ENCODE results near the gene TBRG1.

TBRG1 gene

DNA sequence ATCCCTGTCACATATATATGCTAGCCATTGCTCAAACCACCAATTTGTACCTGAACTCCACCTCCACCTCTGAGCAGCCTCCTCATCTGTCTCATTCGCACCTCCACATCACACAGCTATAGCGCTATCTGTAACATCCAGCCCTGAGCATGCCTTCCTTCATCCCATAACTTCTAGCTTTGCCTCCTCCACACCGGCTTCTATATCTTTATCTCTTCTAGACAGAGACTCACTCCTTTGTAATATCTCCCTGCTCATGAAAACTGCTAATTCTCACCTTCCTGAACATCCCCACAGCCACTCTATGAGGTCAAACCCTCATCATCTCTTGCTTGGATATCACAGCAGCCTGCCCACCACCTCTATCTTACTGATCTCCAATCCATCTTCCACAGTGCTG, 44.9 kb downstream of the TBRG1 start:
- no peak for DNase-seq

DNA sequence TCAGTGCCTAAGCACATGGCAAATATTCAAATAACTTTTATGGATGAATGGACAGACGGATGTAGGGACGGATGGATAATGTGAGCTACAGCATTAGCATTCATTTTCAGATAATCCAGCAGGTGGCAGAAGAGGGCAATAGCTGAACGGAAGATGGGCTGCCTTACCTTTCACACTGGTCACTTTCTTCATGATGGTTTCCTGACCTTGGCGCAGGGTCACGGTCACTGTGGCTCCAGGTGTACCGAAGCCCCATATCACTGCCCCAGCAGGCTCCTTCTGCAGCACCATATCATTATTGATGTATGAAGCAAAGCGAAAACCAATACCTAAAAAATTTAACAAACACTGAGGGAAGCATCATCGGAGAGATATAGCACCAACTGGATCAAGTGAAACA, 46.5 kb downstream of the TBRG1 start:
- DNase-seq: peak; percentile 73

DNA sequence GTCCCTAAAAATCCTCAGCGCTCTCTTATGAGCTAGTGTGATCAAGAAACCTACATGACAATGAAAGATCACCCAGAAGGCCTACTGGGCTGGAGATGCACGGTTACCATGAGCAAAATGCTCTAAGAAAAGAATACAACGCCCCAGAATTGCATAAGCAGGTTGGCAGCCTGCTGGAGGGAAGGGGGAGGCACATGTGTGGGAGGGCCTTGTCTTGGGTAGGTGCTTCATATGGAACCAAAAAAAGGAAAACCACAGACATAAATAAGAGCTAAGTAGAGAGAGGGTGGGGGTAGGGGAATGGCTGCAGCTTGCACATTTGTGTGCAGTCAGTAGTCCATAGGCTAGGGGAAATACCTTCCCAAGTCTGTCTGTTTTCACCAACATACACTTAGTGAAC, 48.1 kb downstream of the TBRG1 start:
- DNase-seq: no peak

DNA sequence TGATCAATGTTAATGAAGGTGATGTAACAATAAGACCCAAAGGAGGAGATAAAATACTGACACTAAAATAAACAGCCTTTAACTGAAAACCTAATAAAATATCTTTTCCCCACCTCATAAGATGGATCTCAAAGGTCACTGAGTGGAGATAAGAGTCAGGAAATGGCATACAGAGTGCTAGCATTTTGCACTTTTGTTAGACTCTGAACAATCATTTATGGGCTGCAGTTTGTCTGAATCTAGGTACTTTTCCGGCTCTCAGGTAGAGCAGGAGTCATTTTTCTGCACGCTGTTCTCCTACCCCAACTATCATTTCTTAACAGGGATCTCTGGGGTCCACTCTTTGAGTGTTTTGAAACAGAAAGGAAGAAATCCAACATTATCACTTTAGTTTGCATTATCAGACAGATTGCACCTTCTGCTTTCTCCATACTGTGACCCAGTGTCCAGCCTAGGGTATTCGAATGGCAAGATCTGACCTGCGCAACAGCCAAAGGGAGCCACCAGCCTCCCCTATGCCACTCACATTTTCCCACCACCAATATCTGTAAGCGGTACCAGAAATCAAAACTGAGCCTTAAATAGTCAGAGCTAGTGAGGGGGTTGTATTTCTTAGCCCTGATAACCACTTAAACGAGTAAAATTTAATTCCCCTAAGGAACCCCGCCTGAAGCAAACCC, 50.0 kb downstream of the TBRG1 start:
- no peak for DNase-seq

DNA sequence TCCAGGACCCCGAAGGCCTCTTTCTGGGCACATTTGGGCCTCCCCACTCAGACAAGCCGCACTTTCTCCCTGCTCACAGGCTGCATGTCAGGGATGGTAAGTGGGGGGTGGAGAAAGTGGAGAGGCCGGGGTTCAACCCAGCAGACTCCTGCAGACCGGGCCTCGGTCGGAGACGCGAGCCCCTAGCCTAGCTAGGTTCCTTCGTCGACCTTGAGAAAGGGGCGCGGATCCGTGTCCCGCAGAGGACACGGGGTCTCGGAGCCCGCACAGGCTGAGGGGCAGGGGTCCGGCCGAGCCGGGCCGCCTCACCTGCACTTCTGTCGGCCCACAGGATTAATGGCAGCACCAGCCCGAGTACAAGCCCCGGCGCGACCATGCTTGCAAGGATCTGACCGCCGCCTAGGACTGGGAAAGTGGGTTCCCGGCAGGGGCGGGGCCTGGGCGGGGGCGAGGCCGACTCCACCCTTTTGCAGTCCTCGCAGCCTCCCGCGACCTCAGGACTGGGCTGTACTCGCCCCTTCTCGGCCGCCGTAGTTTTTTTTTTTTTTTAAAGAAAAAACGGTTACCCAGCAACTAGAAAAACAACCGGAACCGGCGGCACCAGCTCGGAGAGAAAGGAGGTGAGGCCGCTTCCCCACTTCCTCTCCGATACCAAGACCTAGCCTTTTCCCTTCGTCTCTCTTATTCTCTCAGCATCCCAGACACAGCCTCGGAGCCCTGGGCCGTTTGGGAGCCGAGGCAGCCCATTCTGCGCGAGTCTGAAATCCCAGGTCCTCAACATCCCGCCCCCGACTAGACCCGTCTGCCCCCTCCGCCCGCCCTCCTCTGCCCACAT, 50.9 kb downstream of the TBRG1 start, which contains the start of the genes SIAE and SPA17:
Gene SIAE (minus strand): TSS at position 407 of the 835 bp plus-strand sequence. CDS start 31 bp downstream, at position 376.
Gene SPA17 (plus strand): TSS at position 572 of the 835 bp plus-strand sequence. CDS start 1,361 bp downstream, outside the sequence.
- DNase-seq: peak; percentile 91

DNA sequence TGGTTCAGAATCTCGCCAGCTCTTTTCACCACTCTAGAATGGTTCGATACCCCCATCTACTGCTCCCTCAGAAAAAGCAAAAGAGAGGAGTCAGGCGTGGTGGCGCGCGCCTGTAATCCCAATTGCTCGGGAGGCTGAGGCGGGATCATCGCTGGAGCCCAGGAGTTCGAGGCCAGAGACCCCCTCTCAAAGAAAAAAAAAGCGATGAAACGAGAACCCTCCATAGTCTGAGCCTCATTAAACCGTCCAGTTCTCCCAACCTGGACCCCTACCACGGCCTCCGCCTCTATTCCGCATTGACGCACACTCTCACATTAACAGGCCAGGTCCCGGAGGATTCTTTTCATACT, 51.5 kb downstream of the TBRG1 start:
- DNase-seq: no peak

DNA sequence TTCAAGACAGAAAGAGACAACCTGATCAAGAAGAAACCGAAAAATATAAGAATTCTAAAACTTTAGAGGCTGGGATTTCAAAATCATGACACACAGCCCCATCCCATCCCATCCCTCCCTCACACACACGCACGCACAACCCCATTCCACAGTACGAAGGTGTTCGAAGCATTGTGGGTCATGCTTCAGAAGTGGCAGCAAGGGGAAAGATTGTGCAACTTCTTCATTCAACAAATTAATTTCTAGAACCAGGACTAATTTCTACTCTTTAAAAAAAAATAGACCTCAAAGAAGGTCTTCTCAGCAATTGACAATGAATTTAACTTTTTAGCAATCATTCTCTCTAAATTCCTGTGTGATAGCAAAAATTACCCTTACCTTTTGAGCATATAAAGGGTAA, 51.9 kb downstream of the TBRG1 start:
- DNase-seq: no peak

DNA sequence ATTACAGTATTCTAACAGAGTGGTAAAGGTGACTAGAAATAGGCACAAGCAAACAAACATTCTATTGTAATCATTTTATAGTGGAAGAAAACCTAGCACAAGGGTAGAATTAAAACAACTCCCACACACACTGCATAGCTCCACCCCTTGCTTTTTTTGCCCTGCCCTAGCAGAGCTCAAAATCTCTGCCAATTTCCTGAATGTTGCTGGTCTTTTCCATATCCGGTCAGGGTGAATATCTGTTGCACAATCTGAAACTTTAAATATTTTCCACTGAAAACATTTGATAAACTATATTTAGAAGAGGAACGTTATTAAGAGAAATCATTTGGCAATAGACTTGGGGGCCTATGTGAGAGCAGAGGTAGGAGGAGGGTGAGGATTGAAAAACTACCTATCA, 53.7 kb downstream of the TBRG1 start:
- DNase-seq: no peak

DNA sequence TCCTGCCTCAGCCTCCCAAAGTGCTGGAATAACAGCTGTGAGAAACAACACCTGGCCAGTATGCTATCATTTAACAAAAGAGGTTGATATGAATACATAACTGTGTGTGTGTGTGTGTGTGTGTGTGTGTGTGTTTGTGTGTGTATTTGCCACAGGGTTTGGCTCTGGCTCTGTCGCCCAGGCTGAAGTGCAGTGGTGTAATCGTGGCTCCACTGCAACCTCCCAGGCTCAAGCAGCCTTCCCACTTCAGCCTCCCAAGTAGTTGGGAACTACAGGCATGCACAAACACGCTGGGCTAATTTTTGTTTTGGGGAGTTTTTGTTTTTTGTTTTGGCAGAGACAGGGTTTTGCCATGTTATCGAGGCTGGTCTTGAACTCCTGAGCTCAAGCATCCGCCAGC, 55.8 kb downstream of the TBRG1 start:
- no peak for DNase-seq

DNA sequence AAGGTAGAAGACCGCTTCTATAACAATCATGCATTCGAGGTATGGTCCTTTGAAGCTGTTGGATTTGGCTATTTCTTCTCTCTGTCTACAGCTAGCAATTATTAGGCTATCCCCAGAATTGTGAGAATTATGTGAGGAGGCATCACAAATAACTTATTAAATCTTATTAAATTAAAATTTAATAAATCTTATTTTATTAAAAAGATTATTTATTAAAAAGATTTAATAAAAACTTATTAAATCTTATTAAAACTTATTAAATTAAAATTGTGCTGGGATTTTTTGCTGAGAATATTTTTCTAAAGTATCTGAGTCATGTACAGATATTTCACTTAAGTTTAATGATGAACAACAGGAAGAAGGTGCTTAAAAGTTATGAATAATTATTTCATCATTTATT, 58.8 kb downstream of the TBRG1 start:
- no peak for DNase-seq

DNA sequence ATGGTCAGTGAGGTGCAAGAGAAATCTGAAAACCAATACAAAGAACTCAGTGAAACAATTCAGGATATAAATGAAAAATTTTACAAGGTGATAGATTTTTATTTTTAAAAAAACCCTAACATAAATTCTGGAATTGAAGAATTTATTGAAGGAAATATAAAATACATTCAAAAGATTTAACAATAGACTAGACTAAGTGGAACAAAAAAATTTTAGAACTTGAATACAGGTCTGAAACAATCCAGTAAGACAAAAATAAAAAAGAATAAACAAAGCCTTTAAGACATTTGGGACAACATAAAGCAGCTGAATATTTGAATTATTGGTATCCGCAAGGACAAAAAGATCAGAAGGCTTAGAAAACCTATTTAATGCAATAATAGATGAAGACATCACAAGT, 59.8 kb downstream of the TBRG1 start:
- no peak for DNase-seq
